Ramos (cell line): ENCODE data around the gene DAAM2.

ENCODE experiments used
- in situ Hi-C: fragments of 300-500 bp; cut with MboI; formaldehyde crosslinking; loops from one replicate; pipeline ENCODE4 v1.14.3; 2022; ENCODE audit warnings: low sequenced_read_pairs; ENCODE audit not compliant: unreplicated experiment

Gene DAAM2

GRCh38 chr6:39879535-39879934 lies 87.4 kb downstream of the DAAM2 start:
- in situ Hi-C loops, result loop anchor here (25.0 kb wide), 1 partner anchor 517 kb away; no protein-coding TSS in a partner anchor

- in situ Hi-C loops, result loop anchor here (25.0 kb wide), 1 partner anchor 518 kb away; no protein-coding TSS in a partner anchor
These were observed 88.4 kb downstream of the DAAM2 start for GRCh38 chr6:39880594-39880993.

- in situ Hi-C loops, result loop anchor here (25.0 kb wide), 1 partner anchor 520 kb away; no protein-coding TSS in a partner anchor
These were observed 89.8 kb downstream of the DAAM2 start for GRCh38 chr6:39881851-39882530.

GRCh38 chr6:39882531-39882899 lies 90.3 kb downstream of the DAAM2 start:
- in situ Hi-C loops, result loop anchor here (25.0 kb wide), 1 partner anchor 520 kb away; no protein-coding TSS in a partner anchor

- in situ Hi-C loops, result loop anchor here (25.0 kb wide), 1 partner anchor 522 kb away; no protein-coding TSS in a partner anchor
These were observed 92.5 kb downstream of the DAAM2 start for GRCh38 chr6:39884696-39885095.

GRCh38 chr6:39885691-39886090 lies 93.5 kb downstream of the DAAM2 start:
- in situ Hi-C loops, result loop anchor here (25.0 kb wide), 1 partner anchor 523 kb away; no protein-coding TSS in a partner anchor

- in situ Hi-C loops, result loop anchor here (25.0 kb wide), 1 partner anchor 525 kb away; no protein-coding TSS in a partner anchor
These were observed 94.7 kb downstream of the DAAM2 start for GRCh38 chr6:39886871-39887270.

- in situ Hi-C loops, result loop anchor here (25.0 kb wide), 1 partner anchor 526 kb away; no protein-coding TSS in a partner anchor
These were observed 95.7 kb downstream of the DAAM2 start for GRCh38 chr6:39887692-39888450.

GRCh38 chr6:39889229-39889628 lies 97.1 kb downstream of the DAAM2 start:
- in situ Hi-C loops, result loop anchor here (25.0 kb wide), 1 partner anchor 527 kb away; no protein-coding TSS in a partner anchor

GRCh38 chr6:39891353-39891752 lies 99.2 kb downstream of the DAAM2 start:
- in situ Hi-C loops, result loop anchor here (25.0 kb wide), 1 partner anchor 529 kb away; no protein-coding TSS in a partner anchor

- in situ Hi-C loops, result loop anchor here (25.0 kb wide), 1 partner anchor 530 kb away; no protein-coding TSS in a partner anchor
These were observed 99.8 kb downstream of the DAAM2 start for GRCh38 chr6:39891976-39892375.

GRCh38 chr6:39892490-39893129 lies 100.4 kb downstream of the DAAM2 start:
- in situ Hi-C loops, result loop anchor here (25.0 kb wide), 1 partner anchor 530 kb away; no protein-coding TSS in a partner anchor

- in situ Hi-C loops, result loop anchor here (25.0 kb wide), 1 partner anchor 531 kb away; no protein-coding TSS in a partner anchor
These were observed 101.1 kb downstream of the DAAM2 start for GRCh38 chr6:39893286-39893685.

- in situ Hi-C loops, result loop anchor here (25.0 kb wide), 1 partner anchor 534 kb away; no protein-coding TSS in a partner anchor
These were observed 104.5 kb downstream of the DAAM2 start for GRCh38 chr6:39896701-39897100.

- in situ Hi-C loops, result loop anchor here (25.0 kb wide), 1 partner anchor 535 kb away; no protein-coding TSS in a partner anchor
These were observed 105.5 kb downstream of the DAAM2 start for GRCh38 chr6:39897698-39898097.

GRCh38 chr6:39898625-39899024 lies 106.4 kb downstream of the DAAM2 start:
- in situ Hi-C loops, result loop anchor here (25.0 kb wide), 1 partner anchor 536 kb away; no protein-coding TSS in a partner anchor

GRCh38 chr6:39899554-39900295 lies 107.5 kb downstream of the DAAM2 start:
- in situ Hi-C loops, result loop anchor here (25.0 kb wide), 1 partner anchor 537 kb away; no protein-coding TSS in a partner anchor

GRCh38 chr6:39901116-39901655 lies 109.0 kb downstream of the DAAM2 start:
- in situ Hi-C loops, result no loop called here

- in situ Hi-C loops, result no loop called here
These were observed 109.5 kb downstream of the DAAM2 start for GRCh38 chr6:39901670-39902069.
